EH (cell line): Measurements from ENCODE around the gene MAPK7.
A peak's percentile ranks its signal among the peaks of the same experiment; 100 is the strongest.

Source experiments
- DNase-seq: peaks from one replicate; pipeline ENCODE4 v3.0.0-alpha.2; 2015; ENCODE audit warnings: low read depth

The MAPK7 gene

GRCh38 chr17:19363460-19364035 lies 14.8 kb upstream of the MAPK7 start:
- no peak for DNase-seq

GRCh38 chr17:19364699-19365498 lies 13.4 kb upstream of the MAPK7 start:
- DNase-seq = peak; percentile 52

- no peak for DNase-seq
Observed at GRCh38 chr17:19365499-19365817, 12.8 kb upstream of the MAPK7 start.

GRCh38 chr17:19365833-19366636 lies 12.3 kb upstream of the MAPK7 start:
- no peak for DNase-seq

- DNase-seq = no peak
Observed at GRCh38 chr17:19366637-19366972, 11.7 kb upstream of the MAPK7 start.

GRCh38 chr17:19368229-19368628 lies 10.1 kb upstream of the MAPK7 start:
- peak; percentile 63 for DNase-seq

- DNase-seq = no peak
Observed at GRCh38 chr17:19369107-19369778, 9.1 kb upstream of the MAPK7 start.

GRCh38 chr17:19369846-19370492 lies 8.3 kb upstream of the MAPK7 start:
- DNase-seq = no peak

- no peak for DNase-seq
Observed at GRCh38 chr17:19370493-19370960, 7.8 kb upstream of the MAPK7 start.

GRCh38 chr17:19371259-19372010 lies 6.9 kb upstream of the MAPK7 start:
- no peak for DNase-seq

- DNase-seq = no peak
Observed at GRCh38 chr17:19372011-19372370, 6.3 kb upstream of the MAPK7 start.

GRCh38 chr17:19372439-19372838 lies 5.9 kb upstream of the MAPK7 start:
- no peak for DNase-seq

- DNase-seq = no peak
Observed at GRCh38 chr17:19372866-19373504, 5.3 kb upstream of the MAPK7 start.

- no peak for DNase-seq
Observed at GRCh38 chr17:19374136-19374535, 4.2 kb upstream of the MAPK7 start.

- no peak for DNase-seq
Observed at GRCh38 chr17:19375732-19376131, 2.6 kb upstream of the MAPK7 start.

GRCh38 chr17:19376811-19377210 lies 1.5 kb upstream of the MAPK7 start:
- no peak for DNase-seq

- peak; percentile 99 for DNase-seq
Observed at GRCh38 chr17:19377602-19378415, 489 bp upstream of the MAPK7 start.

GRCh38 chr17:19379361-19380065 lies 1.2 kb downstream of the MAPK7 start:
- no peak for DNase-seq
